GM12878 (cell line): ENCODE data around the gene PPDPF. TPM values are rescaled to one million over a fixed set of nuclear protein-coding genes. Genes with fewer than 3 reads are reported as not detected.

Experiments
- ATAC-seq: fragments of 200-7000 bp; cut with Tn5 transposase; 3 replicates; pipeline ENCODE4 v1.9.1; 2020; ENCODE audit warnings: mild to moderate bottlenecking, moderate library complexity
- BruUV-seq: library from RNA; stranded (reverse); fragments of 400-500 nt; replicated peaks from 2 replicates; lab custom pipeline; 2021; lab: Mats Ljungman, UMichigan
- CTCF ChIA-PET: fragments of 300-600 bp; sonication (Branson Sonifier 250); formaldehyde crosslinking; extraction: SDS; loops from one replicate; lab custom pipeline; 2021; ENCODE audit warnings: inconsistent platforms; lab: Yijun Ruan, JAX
- POLR2A ChIA-PET: fragments of 350-600 bp; formaldehyde crosslinking; extraction: SDS; loops from one replicate; lab custom pipeline; 2021; ENCODE audit warnings: inconsistent platforms; lab: Charles Lee
- RAD21 ChIA-PET: fragments of 300-600 bp; sonication (Branson Sonifier 250); formaldehyde crosslinking; loops from one replicate; lab custom pipeline; 2023; ENCODE audit warnings: antibody characterized with exemption; ENCODE audit not compliant: unreplicated experiment; lab: Charles Lee
- SMC1A ChIA-PET: fragments of 300-600 bp; sonication (Branson Sonifier 250); formaldehyde crosslinking; loops from one replicate; lab custom pipeline; 2023; ENCODE audit not compliant: unreplicated experiment, uncharacterized antibody; lab: Charles Lee
- DNase-seq: peaks from one replicate; pipeline ENCODE4 v3.0.0-alpha.2; 2011; ENCODE audit warnings: low read depth, low spot score
- FAIRE-seq: peaks from 3 replicates; lab custom pipeline; 2011; peaks lifted over from hg19 to GRCh38; lab: Jason Lieb, UNC
- H2AFZ ChIP-seq: 2 replicates; pipeline ENCODE4 v1.6.0; 2011; ENCODE audit warnings: low read depth, low read length, control low read depth; ENCODE audit not compliant: control insufficient read depth
- H3K27ac ChIP-seq: 2 replicates; pipeline ENCODE4 v1.5.1; 2011; ENCODE audit warnings: control low read depth; ENCODE audit not compliant: control insufficient read depth, insufficient read depth
- H3K27me3 ChIP-seq, 2 experiments: replicated peaks in 1 of 2; 2 replicates each; pipeline versions ENCODE4 v1.6.0 to v1.6.1; 2011; ENCODE audit warnings: low read length in 1 of 2; ENCODE audit not compliant: control insufficient read depth in 2 of 2, insufficient read depth in 2 of 2
- H3K36me3 ChIP-seq, 2 experiments: 2 replicates each; pipeline ENCODE4 v1.5.1; 2011; ENCODE audit warnings: low read length in 1 of 2; ENCODE audit not compliant: control insufficient read depth in 2 of 2, insufficient read depth in 2 of 2
- H3K4me1 ChIP-seq: 2 replicates; pipeline ENCODE4 v1.6.1; 2011; ENCODE audit warnings: mild to moderate bottlenecking, low read length, moderate library complexity, mixed read lengths; ENCODE audit not compliant: control insufficient read depth, insufficient read depth
- H3K4me2 ChIP-seq: 2 replicates; pipeline ENCODE4 v1.6.0; 2011; ENCODE audit warnings: control low read depth; ENCODE audit not compliant: control insufficient read depth, insufficient read depth
- H3K4me3 ChIP-seq: fragments of 200-600 bp; sonication (generic); 2 replicates; pipeline ENCODE4 v1.5.1; 2016
- H3K79me2 ChIP-seq: 2 replicates; pipeline ENCODE4 v1.6.0; 2011; ENCODE audit warnings: low read length; ENCODE audit not compliant: control insufficient read depth, insufficient read depth
- H3K9ac ChIP-seq: 2 replicates; pipeline ENCODE4 v1.8.0; 2011; ENCODE audit warnings: low read length, control low read depth, mixed read lengths; ENCODE audit not compliant: control insufficient read depth, insufficient read depth
- H3K9me3 ChIP-seq: replicated peaks from 3 replicates; pipeline ENCODE4 v1.5.1; 2011; ENCODE audit warnings: mild to moderate bottlenecking, low read length; ENCODE audit not compliant: control insufficient read depth, insufficient read depth
- H4K20me1 ChIP-seq: 2 replicates; pipeline ENCODE4 v1.6.0; 2011; ENCODE audit not compliant: control insufficient read depth, insufficient read depth
- EED ChIP-seq: sonication (generic); IDR thresholded peaks from 2 replicates; pipeline ENCODE4 v1.6.1; 2016; ENCODE audit warnings: antibody characterized with exemption, low read depth
- NBN ChIP-seq: fragments of 450-650 bp; IDR thresholded peaks from 2 replicates; pipeline ENCODE4 v1.6.1; 2016
- NR2F1 ChIP-seq: fragments of 450-650 bp; conservative IDR thresholded peaks from 2 replicates; pipeline ENCODE4 v1.6.1; 2017; ENCODE audit warnings: mild to moderate bottlenecking
- ZNF24 ChIP-seq: fragments of 450-650 bp; IDR thresholded peaks from 2 replicates; pipeline ENCODE4 v1.6.1; 2017; ENCODE audit warnings: antibody characterized with exemption, mild to moderate bottlenecking
- ZNF622 ChIP-seq: fragments of 450-650 bp; IDR thresholded peaks from 2 replicates; pipeline ENCODE4 v1.6.1; 2017; ENCODE audit warnings: mild to moderate bottlenecking, inconsistent platforms
- WGBS: methylation state at CpG from one replicate; pipeline ENCODE4 v1.1.6; 2016; ENCODE audit warnings: low lambda C conversion rate; ENCODE audit not compliant: insufficient replicate concordance, insufficient coverage; ENCODE audit errors: missing lambda C conversion rate; 5-methylcytosine and 5-hydroxymethylcytosine counted together
- in situ Hi-C: fragments of 300-500 bp; cut with MboI; formaldehyde crosslinking; loops from 9 replicates; pipeline ENCODE4 v1.14.3; 2018; ENCODE audit warnings: mixed read lengths
- intact Hi-C: fragments of 100-400 bp; cut with micrococcal nuclease; formaldehyde crosslinking; loops from one replicate; pipeline ENCODE4 v1.14.2; 2022; ENCODE audit not compliant: unreplicated experiment
- polyA plus RNA-seq, 11 experiments: library from polyadenylated mRNA; depleted of rRNA in 4 of 11; unstranded in 6 of 11; stranded (reverse) in 5 of 11; fragments of >200 nt; fragmentation: Nextera tagmentation in 4 of 11; fragmentation: Illumina TruSeq in 1 of 11; extraction: Ambion mirVana in 4 of 11; extraction: Trizol in 1 of 11; gene quantifications; 1 replicate in 1 of 11; 2 replicates in 10 of 11; pipeline versions ENCODE4 v1.2.1 to v1.2.3, GENCODE V29; 2011 to 2016; ENCODE audit warnings: inconsistent platforms in 2 of 11, missing spikeins in 2 of 11, low read depth in 1 of 11
- total RNA-seq, 4 experiments: library from RNA; depleted of rRNA in 3 of 4; stranded (reverse); fragments of >200 nt in 3 of 4; fragmentation: Illumina TruSeq in 1 of 4; extraction: Trizol in 1 of 4; gene quantifications; 2 replicates each; pipeline versions ENCODE4 v1.2.1 to v1.2.3, GENCODE V29; 2013 to 2021
- TF ChIP-seq, protein P1 (sequence below): fragments of 450-650 bp; formaldehyde crosslinking; IDR thresholded peaks from 2 replicates; pipeline ENCODE4 v1.4.0; 2020; ENCODE audit warnings: mild to moderate bottlenecking, moderate library complexity
- TF ChIP-seq, protein P2 (sequence below): fragments of 450-650 bp; IDR thresholded peaks from 2 replicates; pipeline ENCODE4 v1.6.1; 2016; ENCODE audit warnings: mild to moderate bottlenecking

The PPDPF gene
- total and polyA plus RNA-seq, 10 of the 15 experiments (the other 5 are each of a cell fraction or from before 2014, with no cell fraction given): 0.32 to 154 (median 22.8) TPM

- FAIRE-seq: no peak
- Histone ChIP-seq H3K79me2 (no peaks in the 10 kb centered on the region), H3K4me1 (peaks cover 13% of the 10 kb centered on the region; the same call in 1 of the 2 replicates)
These were observed 23.2 kb downstream of the PPDPF start for GRCh38 chr20:63543733-63544132.

GRCh38 chr20:63544241-63544957 lies 23.8 kb downstream of the PPDPF start:
- no peak overlapping the region for H3K4me2 ChIP-seq
- H3K9ac ChIP-seq: no peak overlapping the region
- POLR2A ChIA-PET: no interaction called here
- H2AFZ ChIP-seq: no peak overlapping the region
- DNase-seq: no peak
- H3K36me3 ChIP-seq: no peaks in the 10 kb centered on the region
- intact Hi-C loops (no loop called here), in situ Hi-C loops (no loop called here)
- BruUV-seq: no TSS peak
- 50% methylated on average over 27 of the region's 27 CpGs for WGBS
- RAD21 ChIA-PET: interaction anchor here (0.6 to 1.6 kb wide), 2 partner anchors 8 to 108 kb away, joined by 3 to 4 read pairs; no protein-coding TSS in a partner anchor
- TF ChIP-seq, protein P1, sequence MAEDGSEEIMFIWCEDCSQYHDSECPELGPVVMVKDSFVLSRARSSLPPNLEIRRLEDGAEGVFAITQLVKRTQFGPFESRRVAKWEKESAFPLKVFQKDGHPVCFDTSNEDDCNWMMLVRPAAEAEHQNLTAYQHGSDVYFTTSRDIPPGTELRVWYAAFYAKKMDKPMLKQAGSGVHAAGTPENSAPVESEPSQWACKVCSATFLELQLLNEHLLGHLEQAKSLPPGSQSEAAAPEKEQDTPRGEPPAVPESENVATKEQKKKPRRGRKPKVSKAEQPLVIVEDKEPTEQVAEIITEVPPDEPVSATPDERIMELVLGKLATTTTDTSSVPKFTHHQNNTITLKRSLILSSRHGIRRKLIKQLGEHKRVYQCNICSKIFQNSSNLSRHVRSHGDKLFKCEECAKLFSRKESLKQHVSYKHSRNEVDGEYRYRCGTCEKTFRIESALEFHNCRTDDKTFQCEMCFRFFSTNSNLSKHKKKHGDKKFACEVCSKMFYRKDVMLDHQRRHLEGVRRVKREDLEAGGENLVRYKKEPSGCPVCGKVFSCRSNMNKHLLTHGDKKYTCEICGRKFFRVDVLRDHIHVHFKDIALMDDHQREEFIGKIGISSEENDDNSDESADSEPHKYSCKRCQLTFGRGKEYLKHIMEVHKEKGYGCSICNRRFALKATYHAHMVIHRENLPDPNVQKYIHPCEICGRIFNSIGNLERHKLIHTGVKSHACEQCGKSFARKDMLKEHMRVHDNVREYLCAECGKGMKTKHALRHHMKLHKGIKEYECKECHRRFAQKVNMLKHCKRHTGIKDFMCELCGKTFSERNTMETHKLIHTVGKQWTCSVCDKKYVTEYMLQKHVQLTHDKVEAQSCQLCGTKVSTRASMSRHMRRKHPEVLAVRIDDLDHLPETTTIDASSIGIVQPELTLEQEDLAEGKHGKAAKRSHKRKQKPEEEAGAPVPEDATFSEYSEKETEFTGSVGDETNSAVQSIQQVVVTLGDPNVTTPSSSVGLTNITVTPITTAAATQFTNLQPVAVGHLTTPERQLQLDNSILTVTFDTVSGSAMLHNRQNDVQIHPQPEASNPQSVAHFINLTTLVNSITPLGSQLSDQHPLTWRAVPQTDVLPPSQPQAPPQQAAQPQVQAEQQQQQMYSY (CRISPR knock-in tag): no peak
- TF ChIP-seq EED (no peak), NR2F1 (peak; percentile 4; the same call in 1 of the 2 replicates)
- no peak overlapping the region for H3K4me3 ChIP-seq
- no peak for ATAC-seq
- no peaks in the 10 kb centered on the region; a peak in 1 of 4 replicates for H3K27me3 ChIP-seq
- no peaks in the 10 kb centered on the region for H3K9me3 ChIP-seq
- no peaks in the 10 kb centered on the region for H4K20me1 ChIP-seq
- no peaks in the 10 kb centered on the region for H3K79me2 ChIP-seq
- peaks cover 12% of the 10 kb centered on the region; the same call in 1 of the 2 replicates for H3K4me1 ChIP-seq
- FAIRE-seq: no peak
- SMC1A ChIA-PET: no interaction called here
- H3K27ac ChIP-seq: no peak overlapping the region
- CTCF ChIA-PET: no interaction called here

More at GRCh38 chr20:63543733-63544132, 23.2 kb downstream of the PPDPF start:
- SMC1A ChIA-PET: no interaction called here
- 52% methylated on average over 6 of the region's 6 CpGs for WGBS
- in situ Hi-C loops (no loop called here), intact Hi-C loops (no loop called here)
- Histone ChIP-seq H3K4me3 (no peak overlapping the region), H3K27me3 (no peaks in the 10 kb centered on the region), H3K27ac (no peak overlapping the region), H3K36me3 (no peaks in the 10 kb centered on the region), H2AFZ (no peak overlapping the region), H3K4me2 (no peak overlapping the region), H4K20me1 (no peaks in the 10 kb centered on the region), H3K9ac (no peak overlapping the region), H3K9me3 (no peaks in the 10 kb centered on the region)
- no peak for ATAC-seq
- DNase-seq: no peak
- TF ChIP-seq NBN: 0 out of 2 replicates have a peak, but pooled peaks have one; percentile 24
- no peak for TF ChIP-seq ZNF622
- TF ChIP-seq ZNF24: peak; percentile 99
- TF ChIP-seq, protein P2, sequence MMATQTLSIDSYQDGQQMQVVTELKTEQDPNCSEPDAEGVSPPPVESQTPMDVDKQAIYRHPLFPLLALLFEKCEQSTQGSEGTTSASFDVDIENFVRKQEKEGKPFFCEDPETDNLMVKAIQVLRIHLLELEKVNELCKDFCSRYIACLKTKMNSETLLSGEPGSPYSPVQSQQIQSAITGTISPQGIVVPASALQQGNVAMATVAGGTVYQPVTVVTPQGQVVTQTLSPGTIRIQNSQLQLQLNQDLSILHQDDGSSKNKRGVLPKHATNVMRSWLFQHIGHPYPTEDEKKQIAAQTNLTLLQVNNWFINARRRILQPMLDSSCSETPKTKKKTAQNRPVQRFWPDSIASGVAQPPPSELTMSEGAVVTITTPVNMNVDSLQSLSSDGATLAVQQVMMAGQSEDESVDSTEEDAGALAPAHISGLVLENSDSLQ: peak; percentile 22; the same call in 1 of the 2 replicates
- no TSS peak for BruUV-seq
- CTCF ChIA-PET: interaction anchor here (1.3 kb wide), 1 partner anchor 9 kb away, joined by 9 read pairs; no protein-coding TSS in a partner anchor
- RAD21 ChIA-PET: interaction anchor here (1.2 to 1.6 kb wide), 2 partner anchors 9 to 19 kb away, joined by 3 to 4 read pairs; no protein-coding TSS in a partner anchor
- POLR2A ChIA-PET: interaction anchor here (1.1 to 1.5 kb wide), 3 partner anchors 8 to 98 kb away, joined by 3 read pairs; partner anchors contain the start of gene PPDPF
